ENCODE measurements around the gene MIA.
"Not testable (repeated sequence)": the region's sequence is repeated elsewhere in the genome, so short reads cannot be mapped to it uniquely, and the experiment has no call there.

Gene MIA

DNA sequence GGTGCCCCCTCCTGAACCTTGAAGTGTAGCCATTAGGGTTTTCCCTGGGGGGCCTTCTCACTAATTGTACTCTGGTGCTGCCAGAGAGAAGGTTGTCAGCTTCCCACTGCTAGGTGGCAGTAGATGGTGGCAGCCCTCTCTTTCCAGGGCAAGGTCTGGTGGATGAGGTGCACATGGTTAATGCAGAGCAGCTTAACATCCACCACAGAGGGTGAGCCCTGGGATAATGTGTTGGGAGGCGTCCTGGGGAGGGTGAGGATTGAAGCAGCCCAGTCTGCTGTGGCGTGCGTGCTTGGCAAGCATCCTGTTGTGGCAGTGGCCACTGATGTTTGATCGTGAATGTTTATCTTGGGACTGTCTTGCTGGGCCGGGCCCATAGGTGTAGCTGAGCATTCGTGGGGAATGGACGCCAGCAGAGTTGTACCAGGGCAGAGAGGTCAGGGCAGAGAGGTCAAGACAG lies 29.5 kb downstream of the MIA start:
- DNase-seq = no peak

DNA sequence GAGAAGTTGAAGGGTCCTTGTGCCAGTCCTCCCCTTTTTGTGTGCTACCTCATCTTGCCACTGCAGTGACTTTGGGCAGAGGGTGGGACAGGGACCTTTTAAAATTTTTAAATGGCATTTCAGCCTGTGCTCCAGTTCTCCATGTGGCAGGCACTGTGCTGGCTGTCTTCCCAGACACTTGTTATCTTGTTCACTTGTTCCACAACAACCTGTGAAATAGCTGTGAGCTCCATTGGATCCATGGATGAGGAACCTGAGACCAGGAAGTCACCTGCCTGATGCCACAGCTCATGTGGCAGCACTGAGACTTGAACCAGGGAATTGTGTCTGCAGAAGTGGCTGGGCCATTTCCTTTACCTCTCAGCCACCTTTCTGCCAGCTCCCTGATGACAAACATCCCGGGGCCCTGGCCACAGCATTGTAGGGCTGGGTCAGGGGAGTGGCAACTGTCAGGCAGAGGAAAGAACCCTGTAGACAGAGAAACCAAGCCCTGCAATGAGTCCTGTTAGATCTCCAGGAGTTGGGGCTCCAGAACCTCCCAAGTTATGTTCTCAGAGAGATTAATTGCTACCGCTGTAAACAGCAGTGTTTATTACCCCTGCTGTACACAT lies 30.0 kb downstream of the MIA start:
- DNase-seq = peak in 2 of 4 experiments; percentile 23 to 30

DNA sequence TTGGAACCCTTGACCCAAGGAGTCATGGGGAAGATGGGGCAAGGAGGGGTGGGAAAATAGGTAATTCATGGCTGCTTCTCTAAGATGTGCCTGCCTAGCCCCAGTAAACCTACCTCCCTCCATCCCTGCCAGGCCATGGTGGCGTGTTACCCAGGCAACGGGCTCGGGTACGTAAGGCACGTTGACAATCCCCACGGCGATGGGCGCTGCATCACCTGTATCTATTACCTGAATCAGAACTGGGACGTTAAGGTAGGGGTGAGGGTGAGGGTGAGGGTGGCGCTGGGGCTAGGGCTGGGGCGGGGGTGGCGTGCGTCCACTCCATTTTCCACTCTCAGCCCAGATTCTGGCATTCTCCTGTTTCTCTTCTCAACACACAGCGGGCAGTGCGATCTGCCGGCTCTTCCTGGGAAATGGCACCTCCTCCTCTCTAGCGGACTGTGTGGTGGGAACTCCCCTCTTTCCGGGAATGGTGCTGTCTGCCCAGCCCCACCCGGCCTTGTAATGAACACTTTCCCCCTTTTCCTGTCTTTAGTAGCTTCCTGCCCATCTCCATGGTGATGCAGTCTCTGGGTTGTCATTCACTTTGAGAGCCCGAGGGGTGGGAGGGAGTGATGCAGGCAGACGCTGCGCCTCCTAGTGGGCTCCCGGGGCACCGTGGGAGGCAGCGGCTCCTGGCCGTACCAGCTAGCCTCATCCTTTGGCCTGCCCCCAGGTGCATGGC lies 31.3 kb downstream of the MIA start:
- DNase-seq = peak in 3 of 4 experiments; percentile 44 to 66 (median 54)

- no peak for DNase-seq
These were observed 32.1 kb downstream of the MIA start for GRCh38 chr19:40807147-40808020.

GRCh38 chr19:40808021-40808325 lies 32.7 kb downstream of the MIA start:
- DNase-seq = no peak

DNA sequence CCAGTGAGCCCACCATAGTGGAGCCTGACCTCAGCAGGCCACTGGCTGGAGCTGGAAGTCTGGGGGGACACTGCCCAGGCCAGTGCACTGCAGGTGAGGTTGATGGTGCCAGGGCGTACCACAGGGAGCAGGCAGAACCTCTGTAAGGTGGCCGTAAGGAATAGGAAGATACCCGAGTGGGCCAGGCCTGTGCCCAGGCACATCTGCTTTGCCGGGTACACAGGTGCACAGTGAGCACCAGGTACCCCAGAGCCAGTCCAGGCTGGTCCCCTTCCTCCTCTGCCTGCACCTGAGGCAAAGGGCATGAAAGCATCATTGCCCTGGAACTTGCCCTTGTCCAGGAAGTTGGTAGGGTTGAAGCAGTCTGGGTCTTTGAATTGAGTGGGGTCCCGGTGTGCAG lies 33.2 kb downstream of the MIA start:
- no peak for DNase-seq

DNA sequence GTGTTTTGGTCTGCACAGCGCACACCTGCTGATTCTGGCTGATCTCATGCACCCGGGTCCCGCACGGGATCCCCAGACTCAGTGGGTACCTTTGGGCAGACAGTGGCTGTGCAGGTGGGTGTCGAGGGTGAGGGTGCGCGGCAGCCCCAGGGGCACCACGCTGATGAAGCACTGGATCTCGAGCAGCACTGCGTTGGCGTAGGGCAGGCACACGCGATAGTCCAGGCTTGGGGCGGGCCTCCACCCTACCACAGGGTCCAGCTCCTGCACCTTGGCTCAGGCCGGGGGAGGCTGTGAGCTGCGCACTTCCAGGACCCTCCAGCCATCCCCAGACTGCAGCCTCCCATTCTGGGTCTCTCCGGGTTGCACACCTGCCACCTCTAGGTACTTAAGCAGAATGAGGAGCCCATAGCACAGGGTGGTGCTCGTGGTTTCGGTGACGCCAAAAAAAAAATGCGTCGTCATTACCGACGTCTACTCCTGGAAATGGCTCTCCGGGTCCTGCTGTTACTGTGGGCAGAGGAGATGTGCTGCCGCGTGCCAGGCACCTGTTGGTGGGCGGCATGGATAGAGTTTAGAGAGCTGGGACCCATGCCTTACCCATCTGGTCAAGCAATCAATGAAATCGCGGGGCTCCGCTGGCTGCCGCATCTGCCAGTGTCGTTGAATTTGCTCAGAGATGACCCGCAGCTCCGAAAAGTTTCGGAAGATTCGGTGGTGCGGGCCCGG lies 34.2 kb downstream of the MIA start:
- no peak for DNase-seq

DNA sequence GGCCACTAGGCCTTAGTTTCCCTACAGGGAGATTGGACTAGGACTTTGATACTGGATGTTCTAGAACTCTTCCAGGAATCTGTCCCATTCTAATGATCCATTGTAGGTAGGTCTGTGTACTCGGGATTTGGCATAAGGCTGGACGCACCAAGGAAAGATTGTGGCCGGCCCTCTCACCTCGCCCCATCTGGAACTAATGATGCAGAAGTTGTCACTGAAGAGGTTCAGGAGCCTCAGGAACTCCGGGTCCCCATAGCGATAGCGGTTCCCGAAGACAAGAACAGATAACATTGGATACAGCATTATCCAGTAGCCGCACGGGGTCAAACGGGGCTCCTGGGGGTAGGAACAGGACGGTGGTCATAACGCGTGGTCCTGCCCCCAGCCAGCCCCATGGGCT lies 34.8 kb downstream of the MIA start:
- DNase-seq = no peak

GRCh38 chr19:40810649-40811408 lies 35.5 kb downstream of the MIA start:
- DNase-seq = peak in 2 of 4 experiments; percentile 31 to 38

- peak in 2 of 4 experiments; percentile 23 to 24 for DNase-seq
These were observed 36.4 kb downstream of the MIA start for GRCh38 chr19:40811478-40812341.

- not testable (repeated sequence) for DNase-seq
These were observed 37.2 kb downstream of the MIA start for GRCh38 chr19:40812571-40812970.

- no peak for DNase-seq
These were observed 37.9 kb downstream of the MIA start for GRCh38 chr19:40813182-40813581.

DNA sequence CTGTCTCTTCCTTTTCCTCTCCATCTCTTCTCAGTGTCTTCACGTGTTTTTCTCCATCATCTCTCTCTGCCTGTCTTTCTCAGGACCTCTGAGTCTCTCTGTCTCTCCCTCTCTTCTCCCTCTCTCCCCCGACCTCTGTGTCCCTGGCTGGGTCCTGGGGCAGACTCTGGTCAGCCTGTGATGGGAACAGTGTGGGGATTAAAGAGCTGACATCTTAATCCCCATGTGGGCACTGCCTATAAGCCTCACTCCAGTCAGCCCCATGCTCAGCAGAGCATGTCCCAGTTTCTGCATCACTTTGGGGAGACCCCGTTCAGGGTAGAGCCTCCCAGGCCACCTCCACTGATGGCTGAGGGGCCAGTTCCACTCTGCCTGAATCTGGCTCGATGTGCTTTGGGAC lies 39.9 kb downstream of the MIA start:
- DNase-seq = no peak

DNA sequence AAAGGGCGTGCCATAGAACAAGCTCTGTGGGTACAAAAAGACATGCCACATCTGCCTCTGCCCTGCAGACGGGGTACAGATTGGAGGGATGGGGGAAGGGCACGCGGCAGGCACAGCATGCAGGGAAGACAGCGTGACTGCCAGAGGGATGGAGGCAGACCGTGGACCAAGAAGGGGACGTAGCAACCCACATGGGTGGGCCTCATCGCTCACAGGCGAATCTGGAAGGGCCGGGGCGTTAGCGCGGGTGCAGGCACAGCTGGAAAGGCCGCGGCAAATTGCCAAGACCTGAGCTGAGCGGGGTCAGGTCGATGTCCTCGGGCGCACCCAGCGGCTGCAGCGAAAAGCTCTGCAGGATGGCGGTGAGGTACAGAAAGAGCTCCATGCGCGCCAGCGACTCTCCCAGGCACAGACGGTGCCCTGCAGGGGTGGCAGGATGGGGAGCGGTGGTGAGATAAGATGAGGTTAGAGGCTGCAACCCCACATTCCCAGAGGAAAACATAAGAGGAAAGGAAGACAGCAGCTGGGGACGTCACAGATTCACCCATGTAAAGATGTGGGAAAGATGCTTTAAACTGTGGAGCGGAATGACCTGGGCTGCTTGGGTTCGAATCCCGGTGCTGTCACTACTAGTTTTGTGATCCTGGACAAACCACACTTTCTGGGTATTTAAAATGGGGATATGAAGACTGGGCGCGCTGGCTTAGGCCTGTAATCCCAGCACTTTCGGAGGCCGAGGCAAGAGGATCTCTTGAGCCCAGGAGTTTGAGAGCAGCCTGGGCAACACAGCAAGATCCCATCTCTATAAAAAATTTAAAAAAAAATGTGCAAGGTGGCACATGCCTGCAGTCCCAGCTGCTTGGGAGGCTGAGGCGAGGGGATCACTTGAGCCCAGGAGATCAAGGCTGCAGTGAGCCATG lies 43.4 kb downstream of the MIA start:
- DNase-seq = peak; percentile 48 to 68 (median 59)

DNA sequence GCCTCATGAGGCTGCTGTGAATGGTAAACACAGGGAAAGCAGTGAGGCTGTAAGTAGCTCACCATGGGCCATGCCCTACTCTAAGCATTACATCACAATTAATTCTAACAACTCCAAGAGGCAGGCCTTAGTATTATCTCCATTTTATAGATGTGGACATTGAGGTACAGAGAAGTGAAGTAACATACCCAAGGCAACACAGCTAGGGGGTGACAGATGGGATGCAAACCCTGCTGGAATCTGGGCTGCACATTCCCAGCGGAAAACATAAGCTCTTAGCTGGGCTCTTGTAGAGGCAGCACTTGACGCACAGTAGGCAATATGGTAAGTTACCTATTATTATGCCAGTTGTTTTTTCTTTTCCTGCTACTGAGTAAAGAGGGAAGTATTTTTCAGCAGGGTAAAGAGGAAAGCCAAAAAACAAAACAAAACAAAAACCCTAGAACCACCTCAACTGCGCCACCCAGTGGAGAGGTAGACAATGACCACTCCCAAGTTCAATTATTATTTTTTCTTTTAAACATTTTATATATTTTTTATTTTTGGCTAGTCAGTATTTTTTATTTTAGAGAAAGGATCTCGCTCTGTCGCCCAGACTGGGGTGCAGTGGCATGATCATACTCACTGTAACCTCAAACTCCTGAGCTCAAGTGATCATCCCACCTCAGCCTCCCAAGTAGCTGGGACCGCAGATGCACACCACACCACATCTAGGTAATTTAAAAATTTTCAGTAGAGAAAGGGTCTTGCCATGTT lies 44.3 kb downstream of the MIA start:
- peak in 3 of 4 experiments; percentile 35 to 62 (median 53) for DNase-seq

DNA sequence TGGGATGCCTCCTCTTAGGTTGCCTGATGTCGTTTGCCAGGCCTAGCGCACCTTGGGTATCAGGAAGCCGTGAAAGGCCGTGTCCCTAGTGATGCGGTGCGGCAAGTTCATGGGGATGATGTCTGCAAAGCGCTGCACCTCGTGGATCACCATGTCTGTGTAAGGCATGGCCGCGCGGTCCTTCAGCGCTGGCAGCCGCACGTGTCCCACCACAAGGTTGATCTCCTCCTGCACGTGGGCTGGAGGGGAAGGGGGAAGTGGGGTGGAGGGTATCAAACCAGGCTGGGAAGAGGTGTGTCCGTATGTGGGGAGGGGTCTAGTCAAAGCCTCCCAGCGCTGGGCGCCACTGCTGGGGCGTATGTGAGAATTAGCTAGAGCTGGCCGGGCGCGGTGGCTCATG lies 46.8 kb downstream of the MIA start:
- no peak for DNase-seq

DNA sequence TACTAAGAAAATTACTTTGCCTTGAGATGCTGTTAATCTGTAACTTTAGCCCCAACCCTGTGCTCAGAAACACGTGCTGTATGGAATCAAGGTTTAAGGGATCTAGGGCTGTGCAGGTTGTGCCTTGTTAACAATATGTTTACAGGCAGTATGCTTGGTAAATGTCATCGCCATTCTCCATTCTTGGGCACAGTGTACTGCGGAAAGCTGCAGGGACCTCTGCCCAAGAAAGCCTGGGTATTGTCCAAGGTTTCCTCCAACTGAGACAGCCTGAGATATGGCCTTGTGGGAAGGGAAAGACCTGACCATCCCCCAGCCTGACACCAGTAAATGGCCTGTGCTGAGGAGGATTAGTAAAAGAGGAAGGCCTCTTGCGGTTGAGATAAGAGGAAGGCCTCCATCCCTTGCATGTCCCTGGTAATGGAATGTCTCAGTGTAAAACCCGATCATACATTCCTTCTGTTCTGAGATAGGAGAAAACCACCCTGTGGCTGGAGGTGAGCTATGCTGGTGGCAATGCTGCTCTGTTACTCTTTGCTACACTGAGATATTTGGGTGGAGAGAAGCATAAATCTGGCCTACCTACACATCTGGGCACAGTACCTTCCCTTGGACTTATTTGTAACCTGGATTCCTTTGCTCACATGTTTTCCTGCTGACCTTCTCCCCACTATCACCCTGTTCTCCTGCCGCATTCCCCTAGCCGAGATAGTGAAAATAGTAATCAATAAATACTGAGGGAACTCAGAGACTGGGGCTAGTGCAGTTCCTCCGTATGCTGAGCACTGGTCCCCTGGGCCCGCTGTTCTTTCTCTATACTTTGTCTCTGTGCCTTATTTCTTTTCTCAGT lies 47.6 kb downstream of the MIA start:
- DNase-seq = not testable (repeated sequence)

DNA sequence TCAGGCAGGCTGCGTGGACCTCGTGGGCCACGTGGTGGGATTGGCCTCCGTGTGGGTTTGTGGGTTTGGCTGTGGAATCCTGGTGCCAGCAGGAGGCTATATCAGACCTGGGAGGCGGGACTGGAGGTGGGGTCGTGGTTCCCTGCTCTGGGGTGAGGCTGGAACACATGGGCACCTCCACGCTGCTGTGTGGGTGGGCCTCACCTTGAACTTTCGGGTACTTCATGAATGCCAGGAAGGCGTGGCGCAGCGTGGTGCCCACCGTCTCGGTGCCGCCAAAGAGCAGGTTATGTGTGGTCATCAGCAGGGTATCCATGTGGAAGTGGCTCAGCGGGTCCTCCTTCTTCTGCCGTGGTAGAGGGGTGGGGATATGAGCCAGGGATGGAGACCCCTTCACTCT lies 49.6 kb downstream of the MIA start:
- not testable (repeated sequence) for DNase-seq
